ENCODE results near the gene ZNF428.

Gene ZNF428

DNA sequence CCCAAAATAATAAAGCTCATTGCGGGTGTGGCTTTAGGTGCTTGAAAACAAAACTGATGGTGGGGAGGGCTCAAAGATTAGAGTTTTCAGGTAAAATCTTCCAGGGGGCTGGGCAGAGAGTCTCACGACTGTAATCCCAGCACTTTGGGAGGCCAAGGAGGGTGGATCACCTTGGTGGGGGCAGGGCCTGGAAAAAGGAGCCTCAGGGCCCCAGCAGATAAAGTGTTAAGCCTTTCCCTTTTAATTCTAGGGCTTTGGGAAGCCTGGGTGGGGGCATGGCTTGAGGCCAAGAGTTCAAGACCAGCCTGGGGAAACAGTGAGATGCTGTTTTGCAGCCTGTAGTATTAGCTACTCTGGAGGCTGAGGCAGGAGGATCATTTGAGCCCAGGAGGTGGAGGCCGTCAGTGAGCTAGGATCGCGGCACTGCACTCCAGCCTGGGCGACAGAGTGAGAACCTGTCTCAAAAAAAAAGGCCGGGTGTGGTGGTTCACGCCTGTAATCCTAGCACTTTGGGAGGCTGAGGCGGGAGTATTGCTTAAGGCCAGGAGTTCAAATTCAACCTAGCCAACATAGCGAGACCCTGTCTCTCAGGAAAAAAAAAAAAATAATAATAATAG, 25.2 kb downstream of the ZNF428 start:
- H3K27me3 ChIP-seq (ENCODE audit: insufficient read depth, poor library complexity, severe bottlenecking): no peaks in the 10 kb centered on the region
- peak overlapping the region; percentile 77 for H3K4me3 ChIP-seq (replicated peaks; ENCODE audit: insufficient read depth, low read length)
- H3K27ac ChIP-seq (replicated peaks): no peak overlapping the region

DNA sequence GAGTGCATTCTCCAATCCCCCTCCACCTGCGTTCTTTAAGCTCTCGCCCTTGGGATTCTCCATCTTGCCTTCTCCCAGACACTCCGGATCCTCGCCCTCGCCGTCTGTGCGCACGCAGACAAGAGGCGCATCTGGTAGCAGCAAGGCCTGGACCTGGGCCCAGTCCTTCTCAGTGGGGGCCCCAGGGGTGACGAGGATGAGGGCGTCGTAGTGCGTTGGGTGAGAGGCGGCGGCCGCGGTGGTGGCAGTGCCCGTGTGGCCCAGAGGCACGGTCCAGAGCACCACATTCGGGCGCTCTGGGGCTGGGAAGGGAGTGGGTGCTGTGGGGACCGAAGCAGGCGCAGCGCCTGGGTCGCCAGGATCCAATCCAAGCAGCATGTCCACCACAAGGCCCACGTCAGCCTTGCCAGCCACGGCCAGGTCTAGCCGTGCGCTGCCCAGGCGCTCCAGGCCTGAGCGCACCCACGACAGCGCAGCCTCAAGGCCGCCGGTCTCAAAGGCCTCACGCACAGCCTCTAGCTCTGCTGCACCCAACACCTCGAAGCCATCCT, 26.6 kb downstream of the ZNF428 start:
- Histone ChIP-seq H3K27ac (replicated peaks) (no peak overlapping the region), H3K4me3 (replicated peaks; ENCODE audit: insufficient read depth, low read length) (no peak overlapping the region), H3K27me3 (ENCODE audit: insufficient read depth, poor library complexity, severe bottlenecking) (no peaks in the 10 kb centered on the region)
- DNase-seq (ENCODE audit: low read depth in 1 of 2, low spot score in 1 of 2): no peak
- TF ChIP-seq GABPA (IDR thresholded peaks at IDR 0.05; ENCODE audit: low read depth) (no peak), SPI1 (IDR thresholded peaks at IDR 0.05; ENCODE audit: borderline replicate concordance, low read depth) (no peak), POLR2AphosphoS5 (IDR thresholded peaks at IDR 0.05; ENCODE audit: low read depth) (no peak)
- TF ChIP-seq, protein P1, sequence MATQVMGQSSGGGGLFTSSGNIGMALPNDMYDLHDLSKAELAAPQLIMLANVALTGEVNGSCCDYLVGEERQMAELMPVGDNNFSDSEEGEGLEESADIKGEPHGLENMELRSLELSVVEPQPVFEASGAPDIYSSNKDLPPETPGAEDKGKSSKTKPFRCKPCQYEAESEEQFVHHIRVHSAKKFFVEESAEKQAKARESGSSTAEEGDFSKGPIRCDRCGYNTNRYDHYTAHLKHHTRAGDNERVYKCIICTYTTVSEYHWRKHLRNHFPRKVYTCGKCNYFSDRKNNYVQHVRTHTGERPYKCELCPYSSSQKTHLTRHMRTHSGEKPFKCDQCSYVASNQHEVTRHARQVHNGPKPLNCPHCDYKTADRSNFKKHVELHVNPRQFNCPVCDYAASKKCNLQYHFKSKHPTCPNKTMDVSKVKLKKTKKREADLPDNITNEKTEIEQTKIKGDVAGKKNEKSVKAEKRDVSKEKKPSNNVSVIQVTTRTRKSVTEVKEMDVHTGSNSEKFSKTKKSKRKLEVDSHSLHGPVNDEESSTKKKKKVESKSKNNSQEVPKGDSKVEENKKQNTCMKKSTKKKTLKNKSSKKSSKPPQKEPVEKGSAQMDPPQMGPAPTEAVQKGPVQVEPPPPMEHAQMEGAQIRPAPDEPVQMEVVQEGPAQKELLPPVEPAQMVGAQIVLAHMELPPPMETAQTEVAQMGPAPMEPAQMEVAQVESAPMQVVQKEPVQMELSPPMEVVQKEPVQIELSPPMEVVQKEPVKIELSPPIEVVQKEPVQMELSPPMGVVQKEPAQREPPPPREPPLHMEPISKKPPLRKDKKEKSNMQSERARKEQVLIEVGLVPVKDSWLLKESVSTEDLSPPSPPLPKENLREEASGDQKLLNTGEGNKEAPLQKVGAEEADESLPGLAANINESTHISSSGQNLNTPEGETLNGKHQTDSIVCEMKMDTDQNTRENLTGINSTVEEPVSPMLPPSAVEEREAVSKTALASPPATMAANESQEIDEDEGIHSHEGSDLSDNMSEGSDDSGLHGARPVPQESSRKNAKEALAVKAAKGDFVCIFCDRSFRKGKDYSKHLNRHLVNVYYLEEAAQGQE (IDR thresholded peaks at IDR 0.05; ENCODE audit: insufficient replicate concordance, low read depth): no peak
- TF ChIP-seq, protein P2, sequence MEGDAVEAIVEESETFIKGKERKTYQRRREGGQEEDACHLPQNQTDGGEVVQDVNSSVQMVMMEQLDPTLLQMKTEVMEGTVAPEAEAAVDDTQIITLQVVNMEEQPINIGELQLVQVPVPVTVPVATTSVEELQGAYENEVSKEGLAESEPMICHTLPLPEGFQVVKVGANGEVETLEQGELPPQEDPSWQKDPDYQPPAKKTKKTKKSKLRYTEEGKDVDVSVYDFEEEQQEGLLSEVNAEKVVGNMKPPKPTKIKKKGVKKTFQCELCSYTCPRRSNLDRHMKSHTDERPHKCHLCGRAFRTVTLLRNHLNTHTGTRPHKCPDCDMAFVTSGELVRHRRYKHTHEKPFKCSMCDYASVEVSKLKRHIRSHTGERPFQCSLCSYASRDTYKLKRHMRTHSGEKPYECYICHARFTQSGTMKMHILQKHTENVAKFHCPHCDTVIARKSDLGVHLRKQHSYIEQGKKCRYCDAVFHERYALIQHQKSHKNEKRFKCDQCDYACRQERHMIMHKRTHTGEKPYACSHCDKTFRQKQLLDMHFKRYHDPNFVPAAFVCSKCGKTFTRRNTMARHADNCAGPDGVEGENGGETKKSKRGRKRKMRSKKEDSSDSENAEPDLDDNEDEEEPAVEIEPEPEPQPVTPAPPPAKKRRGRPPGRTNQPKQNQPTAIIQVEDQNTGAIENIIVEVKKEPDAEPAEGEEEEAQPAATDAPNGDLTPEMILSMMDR (IDR thresholded peaks at IDR 0.05; ENCODE audit: insufficient read depth, low read length): no peak

More for the DNA sequence above, 25.2 kb downstream of the ZNF428 start:
- TF ChIP-seq GABPA (IDR thresholded peaks at IDR 0.05; ENCODE audit: low read depth) (no peak), POLR2AphosphoS5 (IDR thresholded peaks at IDR 0.05; ENCODE audit: low read depth) (no peak), SPI1 (IDR thresholded peaks at IDR 0.05; ENCODE audit: borderline replicate concordance, low read depth) (no peak)
- TF ChIP-seq, protein P1 (IDR thresholded peaks at IDR 0.05; ENCODE audit: insufficient replicate concordance, low read depth): no peak
- TF ChIP-seq, protein P2 (IDR thresholded peaks at IDR 0.05; ENCODE audit: insufficient read depth, low read length): no peak
- no peak for DNase-seq (ENCODE audit: low read depth in 1 of 2, low spot score in 1 of 2)

DNA sequence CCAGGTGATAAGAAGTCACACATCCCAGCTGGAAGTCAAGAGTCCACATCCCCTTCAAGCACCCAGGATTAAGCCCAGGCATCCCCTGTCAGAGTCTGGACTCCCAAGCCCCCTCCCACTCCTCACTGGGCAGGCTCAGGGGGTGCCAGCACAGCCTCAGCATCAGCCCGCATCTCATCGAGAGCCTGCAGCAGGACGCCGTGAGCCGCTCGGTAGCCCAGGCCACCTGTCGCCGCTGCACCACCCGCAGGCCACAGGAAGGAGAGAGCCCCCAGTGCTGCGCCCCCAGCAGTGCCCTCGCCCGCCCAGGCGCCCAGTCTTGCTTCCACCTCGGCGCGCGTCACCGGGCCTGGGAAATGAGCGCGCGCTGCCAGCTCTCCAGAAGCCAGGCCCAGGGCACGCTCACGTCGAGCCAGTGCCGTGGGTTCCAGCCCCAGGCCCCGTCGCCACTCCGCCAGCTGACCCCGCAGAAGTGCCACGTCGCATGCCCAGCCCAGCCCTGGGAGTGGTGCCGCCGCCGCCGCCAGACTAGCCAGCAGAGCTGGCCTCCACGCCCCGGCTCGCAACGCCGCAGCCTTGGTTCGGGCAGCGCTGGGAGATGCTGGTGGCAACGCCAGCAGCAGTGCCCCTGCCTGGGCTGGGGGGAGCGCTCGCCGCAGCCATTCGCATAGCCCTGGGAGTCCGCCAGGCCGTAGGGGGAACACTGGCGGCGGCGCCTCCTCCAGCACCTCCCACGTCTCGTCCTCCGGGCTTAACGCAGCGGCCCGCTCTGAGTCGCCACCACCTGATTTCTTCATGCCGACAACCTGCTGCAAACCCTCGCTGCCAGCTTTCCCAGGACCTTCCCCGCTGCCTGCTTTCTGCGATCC, 27.3 kb downstream of the ZNF428 start:
- H3K27ac ChIP-seq (replicated peaks): no peak overlapping the region
- no peak for TF ChIP-seq GABPA (IDR thresholded peaks at IDR 0.05; ENCODE audit: low read depth)
- no peaks in the 10 kb centered on the region for H3K27me3 ChIP-seq (ENCODE audit: insufficient read depth, poor library complexity, severe bottlenecking)
- DNase-seq (ENCODE audit: low read depth in 1 of 2, low spot score in 1 of 2): no peak
- no peak overlapping the region for H3K4me3 ChIP-seq (replicated peaks; ENCODE audit: insufficient read depth, low read length)

DNA sequence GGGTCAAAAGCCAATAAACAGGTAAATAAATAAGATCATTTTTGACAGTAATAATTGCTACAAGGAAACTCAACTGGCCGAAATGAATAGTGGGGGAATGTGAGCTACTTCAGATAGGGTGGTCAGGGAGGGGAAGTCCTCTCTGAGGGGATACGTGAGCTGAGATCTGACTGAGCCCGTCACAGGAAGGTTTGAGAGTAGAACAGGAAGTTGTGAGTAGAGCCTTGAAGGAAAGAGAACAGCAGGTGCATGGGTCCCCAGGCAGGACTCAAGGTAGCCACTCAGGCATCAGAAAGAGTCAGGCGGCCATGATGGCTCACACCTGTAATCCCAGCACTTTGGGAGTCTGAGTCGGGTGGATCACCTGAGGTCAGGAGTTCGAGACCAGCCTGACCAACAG, 29.8 kb downstream of the ZNF428 start:
- DNase-seq (ENCODE audit: low read depth in 1 of 2, low spot score in 1 of 2): no peak
- Histone ChIP-seq H3K27ac (replicated peaks) (no peak overlapping the region), H3K27me3 (ENCODE audit: insufficient read depth, poor library complexity, severe bottlenecking) (no peaks in the 10 kb centered on the region), H3K4me3 (replicated peaks; ENCODE audit: insufficient read depth, low read length) (no peak overlapping the region)
- TF ChIP-seq, protein P2 (IDR thresholded peaks at IDR 0.05; ENCODE audit: insufficient read depth, low read length): no peak
- TF ChIP-seq GABPA (IDR thresholded peaks at IDR 0.05; ENCODE audit: low read depth) (no peak), SPI1 (IDR thresholded peaks at IDR 0.05; ENCODE audit: borderline replicate concordance, low read depth) (no peak), POLR2AphosphoS5 (IDR thresholded peaks at IDR 0.05; ENCODE audit: low read depth) (no peak)
- TF ChIP-seq, protein P1 (IDR thresholded peaks at IDR 0.05; ENCODE audit: insufficient replicate concordance, low read depth): no peak
